BLaER1 treated with 17β-estradiol and CSF1 and Interleukin-3, amounts not matched to agents 10 nM and 100 nM (cell line): ENCODE results near the gene PRKCG.

Experiments
- H3K27ac ChIP-seq, 11 experiments: shearing (Covaris generic); formaldehyde crosslinking; 2 replicates each; pipeline ENCODE4 v1.8.1; 2022
- H3K27me3 ChIP-seq, 11 experiments: shearing (Covaris generic); formaldehyde crosslinking; 2 replicates each; pipeline ENCODE4 v1.8.1; 2022
- H3K36me3 ChIP-seq, 11 experiments: shearing (Covaris generic); formaldehyde crosslinking; 2 replicates each; pipeline ENCODE4 v1.8.1; 2022
- H3K4me1 ChIP-seq, 10 experiments: shearing (Covaris generic); formaldehyde crosslinking; 2 replicates each; pipeline ENCODE4 v1.8.1; 2022
- H3K4me2 ChIP-seq, 11 experiments: shearing (Covaris generic); formaldehyde crosslinking; 2 replicates each; pipeline ENCODE4 v1.8.1; 2022
- H3K4me3 ChIP-seq, 10 experiments: shearing (Covaris generic); formaldehyde crosslinking; 2 replicates each; pipeline ENCODE4 v1.8.1; 2022
- H3K9ac ChIP-seq, 11 experiments: shearing (Covaris generic); formaldehyde crosslinking; 2 replicates each; pipeline ENCODE4 v1.8.1; 2022
- H3K9me3 ChIP-seq, 11 experiments: shearing (Covaris generic); formaldehyde crosslinking; replicated peaks in 1 of 11; 2 replicates each; pipeline ENCODE4 v1.8.1; 2022
- H4K20me1 ChIP-seq, 11 experiments: shearing (Covaris generic); formaldehyde crosslinking; 2 replicates each; pipeline ENCODE4 v1.8.1; 2022
- Cebpa-rat ChIP-seq, 11 experiments: shearing (Covaris generic); IDR thresholded peaks; 2 replicates each; pipeline ENCODE4 v1.8.1; 2022

The PRKCG gene

GRCh38 chr19:53951436-53951835, 69.4 kb downstream of the PRKCG start:
- Histone ChIP-seq H3K27me3 (peaks cover 0 to 8% (median 6%) of the 10 kb centered on the region in 11 experiments; a peak in 16 of 22 replicates), H4K20me1 (no peaks in the 10 kb centered on the region), H3K4me1 (peaks cover 15 to 28% (median 24%) of the 10 kb centered on the region in 10 experiments), H3K4me2 (peak overlapping the region; percentile 53 to 74 (median 66)), H3K27ac (peak overlapping the region in 9 of 11 experiments; percentile 41 to 72 (median 61); a peak in 17 of 22 replicates), H3K9me3 (no peaks in the 10 kb centered on the region; a peak in 1 of 22 replicates), H3K4me3 (no peak overlapping the region), H3K36me3 (no peaks in the 10 kb centered on the region), H3K9ac (peak overlapping the region in 7 of 11 experiments; percentile 10 to 51 (median 29); a peak in 10 of 22 replicates)
- TF ChIP-seq Cebpa-rat (IDR thresholded peaks at IDR 0.05): no peak

GRCh38 chr19:53951947-53952346, 70.0 kb downstream of the PRKCG start:
- peaks cover under 1 to 13% (median 11%) of the 10 kb centered on the region in 11 experiments for H3K27me3 ChIP-seq
- H3K36me3 ChIP-seq: no peaks in the 10 kb centered on the region
- TF ChIP-seq Cebpa-rat (IDR thresholded peaks at IDR 0.05): no peak
- H3K9ac ChIP-seq: peak overlapping the region in 4 of 11 experiments; percentile 21 to 51 (median 39); a peak in 2 of 22 replicates
- H3K4me3 ChIP-seq: no peak overlapping the region
- H3K4me1 ChIP-seq: peaks cover 15 to 29% (median 25%) of the 10 kb centered on the region in 10 experiments
- no peaks in the 10 kb centered on the region for H4K20me1 ChIP-seq
- H3K27ac ChIP-seq: peak overlapping the region in 9 of 11 experiments; percentile 41 to 72 (median 61); a peak in 16 of 22 replicates
- peak overlapping the region; percentile 53 to 74 (median 66) for H3K4me2 ChIP-seq
- no peaks in the 10 kb centered on the region; a peak in 1 of 22 replicates for H3K9me3 ChIP-seq

- Histone ChIP-seq H3K9me3 (no peaks in the 10 kb centered on the region; a peak in 1 of 22 replicates), H3K4me1 (peaks cover 19 to 40% (median 32%) of the 10 kb centered on the region in 10 experiments), H3K27ac (no peak overlapping the region), H3K36me3 (no peaks in the 10 kb centered on the region), H3K4me3 (no peak overlapping the region), H3K9ac (no peak overlapping the region), H4K20me1 (no peaks in the 10 kb centered on the region), H3K27me3 (peaks cover 15 to 27% (median 25%) of the 10 kb centered on the region in 11 experiments), H3K4me2 (no peak overlapping the region)
- no peak for TF ChIP-seq Cebpa-rat (IDR thresholded peaks at IDR 0.05)
Observed at GRCh38 chr19:53953383-53953782, 71.4 kb downstream of the PRKCG start.
